Neural crest cell (in vitro differentiated cells): Measurements from ENCODE around the gene GPC4. TPM values are rescaled to one million over a fixed set of nuclear protein-coding genes. Genes with fewer than 3 reads are reported as not detected.

Experiments
- DNase-seq: peaks from one replicate; pipeline ENCODE4 v3.0.0; 2021; ENCODE audit warnings: low read depth, mixed read lengths, low spot score
- H3K27ac Mint-ChIP-seq: one replicate; pipeline ENCODE4 v1.8.0; 2021; ENCODE audit warnings: mild to moderate bottlenecking, mixed read lengths; ENCODE audit not compliant: unreplicated experiment
- H3K27me3 Mint-ChIP-seq: 2 replicates; pipeline ENCODE4 v1.8.0; 2021; ENCODE audit warnings: low read depth, mild to moderate bottlenecking, mixed read lengths
- H3K36me3 Mint-ChIP-seq: 2 replicates; pipeline ENCODE4 v1.8.0; 2021; ENCODE audit warnings: low read depth, mild to moderate bottlenecking, mixed read lengths
- H3K4me1 Mint-ChIP-seq: 2 replicates; pipeline ENCODE4 v1.8.0; 2021; ENCODE audit warnings: mixed read lengths
- H3K4me3 Mint-ChIP-seq: one replicate; pipeline ENCODE4 v1.8.0; 2021; ENCODE audit warnings: mild to moderate bottlenecking, mixed read lengths
- H3K9me3 Mint-ChIP-seq: 2 replicates; pipeline ENCODE4 v1.8.0; 2021; ENCODE audit warnings: mixed read lengths
- total RNA-seq: library from RNA; stranded (reverse); gene quantifications from 2 replicates; pipeline ENCODE4 v1.2.1, GENCODE V29; 2021
- TF ChIP-seq, protein P1 (sequence below): fragments of 200-600 bp; sonication (generic); conservative IDR thresholded peaks from 2 replicates; pipeline ENCODE4 v1.5.0; 2021; ENCODE audit warnings: antibody characterized with exemption, mild to moderate bottlenecking

Gene GPC4
- total RNA-seq, 1 donor from 2014 or later: 22.3 TPM

DNA sequence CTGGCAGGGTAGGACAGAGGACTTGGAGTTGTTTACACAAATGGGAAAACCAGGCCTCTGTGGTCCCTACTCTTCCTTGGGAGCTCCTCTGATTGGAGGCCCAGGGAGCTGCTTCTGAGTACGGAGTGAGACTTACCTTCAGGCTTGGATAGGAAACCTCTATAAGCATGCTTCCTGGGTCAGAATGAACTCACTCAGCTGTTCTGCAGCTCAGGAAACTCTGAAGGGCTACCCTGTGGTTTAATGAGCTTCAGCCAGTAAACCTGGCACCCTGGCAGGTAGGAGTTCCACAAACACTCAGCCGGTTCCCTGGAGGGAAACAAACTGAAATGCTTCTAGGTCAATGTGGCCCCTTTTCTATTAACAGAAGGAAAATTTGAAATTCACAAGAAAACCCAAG lies 146.1 kb downstream of the GPC4 start:
- Mint-ChIP-seq H3K9me3 (no peaks in the 10 kb centered on the region), H3K4me1 (peaks cover 42% of the 10 kb centered on the region), H3K27me3 (peaks cover 11% of the 10 kb centered on the region), H3K36me3 (no peaks in the 10 kb centered on the region), H3K4me3 (no peak overlapping the region), H3K27ac (no peak overlapping the region)
- TF ChIP-seq, protein P1, sequence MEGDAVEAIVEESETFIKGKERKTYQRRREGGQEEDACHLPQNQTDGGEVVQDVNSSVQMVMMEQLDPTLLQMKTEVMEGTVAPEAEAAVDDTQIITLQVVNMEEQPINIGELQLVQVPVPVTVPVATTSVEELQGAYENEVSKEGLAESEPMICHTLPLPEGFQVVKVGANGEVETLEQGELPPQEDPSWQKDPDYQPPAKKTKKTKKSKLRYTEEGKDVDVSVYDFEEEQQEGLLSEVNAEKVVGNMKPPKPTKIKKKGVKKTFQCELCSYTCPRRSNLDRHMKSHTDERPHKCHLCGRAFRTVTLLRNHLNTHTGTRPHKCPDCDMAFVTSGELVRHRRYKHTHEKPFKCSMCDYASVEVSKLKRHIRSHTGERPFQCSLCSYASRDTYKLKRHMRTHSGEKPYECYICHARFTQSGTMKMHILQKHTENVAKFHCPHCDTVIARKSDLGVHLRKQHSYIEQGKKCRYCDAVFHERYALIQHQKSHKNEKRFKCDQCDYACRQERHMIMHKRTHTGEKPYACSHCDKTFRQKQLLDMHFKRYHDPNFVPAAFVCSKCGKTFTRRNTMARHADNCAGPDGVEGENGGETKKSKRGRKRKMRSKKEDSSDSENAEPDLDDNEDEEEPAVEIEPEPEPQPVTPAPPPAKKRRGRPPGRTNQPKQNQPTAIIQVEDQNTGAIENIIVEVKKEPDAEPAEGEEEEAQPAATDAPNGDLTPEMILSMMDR: no peak
- no peak for DNase-seq

DNA sequence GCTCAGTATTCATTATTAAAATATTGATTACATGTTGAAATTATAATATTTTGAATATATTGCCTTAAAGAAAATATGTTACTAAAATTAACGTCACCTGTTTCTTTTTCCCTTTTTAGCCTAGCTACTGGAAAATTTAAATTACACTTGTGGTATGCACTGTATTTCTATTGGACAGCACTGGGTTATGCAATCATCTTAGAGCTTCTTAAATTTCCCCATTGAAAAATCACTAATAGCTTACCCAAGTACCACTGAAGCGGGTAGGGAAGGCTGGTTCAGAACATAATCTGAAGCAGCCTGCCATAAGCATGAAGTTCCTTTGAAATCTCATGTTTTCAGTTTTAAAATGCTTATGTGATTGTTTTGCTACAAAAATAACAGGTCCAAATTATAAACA lies 147.7 kb downstream of the GPC4 start:
- Mint-ChIP-seq H3K4me3 (no peak overlapping the region), H3K36me3 (no peaks in the 10 kb centered on the region), H3K27me3 (peaks cover 24% of the 10 kb centered on the region), H3K27ac (no peak overlapping the region), H3K4me1 (peaks cover 42% of the 10 kb centered on the region), H3K9me3 (no peaks in the 10 kb centered on the region)
- no peak for DNase-seq
- TF ChIP-seq, protein P1: no peak

DNA sequence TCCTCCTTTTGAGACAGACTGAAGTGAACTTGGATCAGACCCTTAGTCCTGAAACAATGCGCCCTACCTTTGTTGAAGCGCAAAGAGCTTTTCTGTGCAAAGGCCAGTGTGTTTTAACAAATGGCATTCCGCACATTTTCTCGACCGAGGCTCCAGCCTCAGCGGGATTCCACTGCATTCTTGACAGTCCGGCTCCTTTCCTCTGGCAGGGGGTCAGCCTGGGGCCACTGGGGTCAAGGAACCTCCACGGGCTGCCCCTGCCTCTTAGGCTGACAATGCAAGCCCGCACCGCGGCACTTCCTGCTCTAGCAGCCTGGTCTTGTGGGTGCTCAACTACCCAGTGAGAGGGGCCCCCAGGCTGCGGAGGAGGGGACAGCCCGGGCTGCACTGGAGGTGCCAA lies 150.0 kb downstream of the GPC4 start:
- TF ChIP-seq, protein P1: no peak
- Mint-ChIP-seq H3K27ac (no peak overlapping the region), H3K9me3 (no peaks in the 10 kb centered on the region), H3K36me3 (no peaks in the 10 kb centered on the region), H3K27me3 (peaks cover 41% of the 10 kb centered on the region), H3K4me1 (peaks cover 42% of the 10 kb centered on the region), H3K4me3 (peak overlapping the region; percentile 60)
- DNase-seq: peak; percentile 64

DNA sequence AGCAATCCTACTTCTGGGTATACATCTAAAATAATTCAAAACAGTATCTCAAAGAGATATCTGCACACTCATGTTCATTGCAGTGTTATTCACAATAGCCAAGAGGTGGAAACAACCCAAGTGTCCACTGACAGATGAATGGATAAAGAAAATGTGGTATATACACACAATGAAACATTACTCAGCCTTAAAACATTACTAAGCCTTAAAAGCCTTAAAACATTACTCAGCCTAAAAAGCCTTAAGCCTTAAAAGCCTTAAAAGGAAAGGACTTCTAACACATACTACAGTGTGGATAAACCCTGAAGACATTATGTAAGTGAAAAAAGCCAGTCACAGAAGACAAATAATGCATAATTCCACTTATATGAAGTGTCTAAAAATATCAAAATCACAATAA lies 156.8 kb downstream of the GPC4 start:
- Mint-ChIP-seq H3K4me3 (no peak overlapping the region), H3K4me1 (peaks cover 19% of the 10 kb centered on the region), H3K27ac (no peak overlapping the region), H3K9me3 (no peaks in the 10 kb centered on the region), H3K27me3 (peaks cover 47% of the 10 kb centered on the region), H3K36me3 (no peaks in the 10 kb centered on the region)
- TF ChIP-seq, protein P1: no peak
- no peak for DNase-seq

DNA sequence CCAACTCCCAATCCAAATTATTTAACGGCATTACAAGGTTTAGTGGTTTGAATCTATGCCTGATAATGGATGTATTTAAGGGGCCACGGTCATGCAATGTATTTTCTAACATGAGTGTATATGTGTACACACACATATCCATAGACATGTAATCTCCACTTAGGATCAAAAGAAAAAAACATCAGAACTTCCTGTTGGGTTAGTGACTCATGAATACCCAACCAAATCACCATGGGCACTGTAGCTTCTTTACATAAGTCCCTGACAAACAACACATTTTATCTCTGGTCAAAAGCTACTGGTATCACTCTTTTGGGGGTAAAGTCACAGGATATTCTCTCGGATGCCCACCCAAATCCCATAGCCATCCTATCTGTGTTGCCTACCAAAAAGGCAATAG lies 160.6 kb downstream of the GPC4 start:
- Mint-ChIP-seq H3K4me1 (peaks cover 45% of the 10 kb centered on the region), H3K27me3 (peaks cover 16% of the 10 kb centered on the region), H3K9me3 (no peaks in the 10 kb centered on the region), H3K36me3 (no peaks in the 10 kb centered on the region), H3K4me3 (no peak overlapping the region), H3K27ac (no peak overlapping the region)
- no peak for DNase-seq
- TF ChIP-seq, protein P1: no peak

DNA sequence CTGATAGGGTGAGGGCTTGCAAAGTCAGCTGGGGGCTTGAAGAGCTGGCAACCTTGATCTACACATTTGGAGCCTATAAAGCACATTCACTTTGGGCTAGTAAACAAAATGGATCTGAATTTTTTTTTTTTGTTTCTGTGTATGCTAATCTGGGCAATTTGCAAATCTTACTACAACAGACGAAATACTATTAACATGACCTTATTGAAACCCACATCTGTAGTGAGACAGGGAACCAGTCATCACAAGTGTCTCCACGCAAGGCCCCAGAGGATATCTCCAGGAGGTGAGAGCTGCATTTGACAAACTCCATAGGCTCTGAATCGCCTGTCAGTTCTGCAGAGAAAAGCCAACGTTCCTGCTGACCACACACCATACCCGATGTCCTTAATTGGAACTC lies 164.1 kb downstream of the GPC4 start:
- Mint-ChIP-seq H3K4me3 (no peak overlapping the region), H3K36me3 (peaks cover 9% of the 10 kb centered on the region), H3K27ac (no peak overlapping the region), H3K4me1 (peaks cover 55% of the 10 kb centered on the region), H3K27me3 (no peaks in the 10 kb centered on the region), H3K9me3 (peaks cover 10% of the 10 kb centered on the region)
- DNase-seq: no peak
- TF ChIP-seq, protein P1: no peak
